ENCODE results near the gene EAF2. TPM values are rescaled to one million over a fixed set of nuclear protein-coding genes. Genes with fewer than 3 reads are reported as not detected.

EAF2 gene
- total RNA-seq, 1 experiment from 2014 or later: 2.7 TPM

DNA sequence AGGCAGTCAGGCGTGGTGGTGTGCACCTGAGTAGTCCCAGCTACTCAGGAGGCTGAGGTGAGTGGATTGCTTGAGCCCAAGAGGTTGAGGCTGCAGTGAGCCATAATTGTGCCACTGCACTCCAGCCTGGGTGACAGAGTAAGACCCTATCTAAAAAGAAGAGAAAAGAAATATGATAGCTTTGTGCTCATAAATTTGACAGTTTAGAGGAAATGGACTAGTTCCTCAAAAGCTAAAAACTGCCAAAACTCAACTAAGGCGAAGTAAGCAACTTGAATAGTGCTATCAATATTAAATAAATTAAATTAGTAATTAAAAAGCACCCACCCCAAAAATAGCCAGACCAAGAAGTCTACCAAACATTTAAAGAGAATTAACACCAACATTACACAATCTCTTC, 34.7 kb downstream of the EAF2 start:
- no peaks in the 10 kb centered on the region for H3K36me3 Mint-ChIP-seq (ENCODE audit: insufficient read depth, unreplicated experiment)
- BruUV-seq (replicated peaks): no TSS peak
- no peak overlapping the region for H3K4me3 Mint-ChIP-seq (ENCODE audit: unreplicated experiment)
- ChIA-PET CTCF (no interaction called here), POLR2A (no interaction called here)
- intact Hi-C loops (cut with micrococcal nuclease): no loop called here
- no peaks in the 10 kb centered on the region for H3K4me1 Mint-ChIP-seq (ENCODE audit: insufficient read depth, unreplicated experiment)
- H3K27me3 Mint-ChIP-seq (ENCODE audit: insufficient read depth, unreplicated experiment): no peaks in the 10 kb centered on the region
- TF ChIP-seq, protein P1, sequence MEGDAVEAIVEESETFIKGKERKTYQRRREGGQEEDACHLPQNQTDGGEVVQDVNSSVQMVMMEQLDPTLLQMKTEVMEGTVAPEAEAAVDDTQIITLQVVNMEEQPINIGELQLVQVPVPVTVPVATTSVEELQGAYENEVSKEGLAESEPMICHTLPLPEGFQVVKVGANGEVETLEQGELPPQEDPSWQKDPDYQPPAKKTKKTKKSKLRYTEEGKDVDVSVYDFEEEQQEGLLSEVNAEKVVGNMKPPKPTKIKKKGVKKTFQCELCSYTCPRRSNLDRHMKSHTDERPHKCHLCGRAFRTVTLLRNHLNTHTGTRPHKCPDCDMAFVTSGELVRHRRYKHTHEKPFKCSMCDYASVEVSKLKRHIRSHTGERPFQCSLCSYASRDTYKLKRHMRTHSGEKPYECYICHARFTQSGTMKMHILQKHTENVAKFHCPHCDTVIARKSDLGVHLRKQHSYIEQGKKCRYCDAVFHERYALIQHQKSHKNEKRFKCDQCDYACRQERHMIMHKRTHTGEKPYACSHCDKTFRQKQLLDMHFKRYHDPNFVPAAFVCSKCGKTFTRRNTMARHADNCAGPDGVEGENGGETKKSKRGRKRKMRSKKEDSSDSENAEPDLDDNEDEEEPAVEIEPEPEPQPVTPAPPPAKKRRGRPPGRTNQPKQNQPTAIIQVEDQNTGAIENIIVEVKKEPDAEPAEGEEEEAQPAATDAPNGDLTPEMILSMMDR (IDR thresholded peaks at IDR 0.05; ENCODE audit: unreplicated experiment): no peak
- no peak for DNase-seq (ENCODE audit: unreplicated experiment)
- H3K27ac Mint-ChIP-seq (ENCODE audit: low read depth, unreplicated experiment): no peak overlapping the region
- H3K9me3 Mint-ChIP-seq (ENCODE audit: unreplicated experiment): no peaks in the 10 kb centered on the region

DNA sequence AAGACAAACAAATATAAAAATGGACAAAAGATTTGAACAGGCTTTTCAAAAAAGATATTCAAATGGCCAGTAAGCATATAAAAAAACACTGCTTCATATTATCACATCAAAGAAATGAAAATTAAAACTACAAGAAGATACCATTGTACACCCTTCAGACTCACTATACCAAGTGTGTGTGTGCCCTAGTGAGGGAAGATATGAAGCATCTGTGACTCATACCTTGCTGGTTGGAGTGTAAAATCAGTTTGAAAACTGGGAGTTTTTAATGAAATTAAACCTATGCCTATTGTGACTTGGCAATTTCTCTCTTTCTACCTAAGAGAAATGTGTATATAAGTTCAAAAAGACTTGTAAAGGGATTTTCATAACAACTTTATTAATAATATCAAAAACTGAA, 35.7 kb downstream of the EAF2 start:
- Mint-ChIP-seq H3K4me1 (ENCODE audit: insufficient read depth, unreplicated experiment) (no peaks in the 10 kb centered on the region), H3K4me3 (ENCODE audit: unreplicated experiment) (no peak overlapping the region), H3K27ac (ENCODE audit: low read depth, unreplicated experiment) (no peak overlapping the region), H3K27me3 (ENCODE audit: insufficient read depth, unreplicated experiment) (no peaks in the 10 kb centered on the region), H3K9me3 (ENCODE audit: unreplicated experiment) (no peaks in the 10 kb centered on the region), H3K36me3 (ENCODE audit: insufficient read depth, unreplicated experiment) (no peaks in the 10 kb centered on the region)
- TF ChIP-seq, protein P1 (IDR thresholded peaks at IDR 0.05; ENCODE audit: unreplicated experiment): no peak
- no TSS peak for BruUV-seq (replicated peaks)
- intact Hi-C loops (cut with micrococcal nuclease): no loop called here
- no peak for DNase-seq (ENCODE audit: unreplicated experiment)
- ChIA-PET CTCF (no interaction called here), POLR2A (no interaction called here)

DNA sequence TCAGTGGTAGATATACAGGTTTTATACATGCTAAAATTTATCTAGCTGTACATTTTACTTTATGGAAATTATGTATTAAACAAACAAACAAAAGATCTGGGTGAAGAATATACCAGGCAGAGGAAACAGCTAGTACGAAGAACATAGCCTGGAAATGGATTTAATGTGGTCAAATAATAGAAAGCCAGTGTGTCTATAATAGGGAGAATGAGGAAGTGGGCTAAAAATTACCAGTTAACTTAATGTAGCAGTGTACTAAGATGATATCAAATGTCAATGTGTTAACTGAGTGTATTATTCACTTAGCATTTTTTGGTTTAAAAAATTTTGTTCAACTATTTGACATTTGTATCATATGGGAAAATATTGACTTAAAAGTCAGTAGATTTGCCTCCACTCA, 36.4 kb downstream of the EAF2 start:
- DNase-seq (ENCODE audit: unreplicated experiment): no peak
- ChIA-PET POLR2A (no interaction called here), CTCF (no interaction called here)
- Mint-ChIP-seq H3K9me3 (ENCODE audit: unreplicated experiment) (no peaks in the 10 kb centered on the region), H3K4me3 (ENCODE audit: unreplicated experiment) (no peak overlapping the region), H3K27ac (ENCODE audit: low read depth, unreplicated experiment) (no peak overlapping the region), H3K27me3 (ENCODE audit: insufficient read depth, unreplicated experiment) (no peaks in the 10 kb centered on the region), H3K4me1 (ENCODE audit: insufficient read depth, unreplicated experiment) (no peaks in the 10 kb centered on the region), H3K36me3 (ENCODE audit: insufficient read depth, unreplicated experiment) (no peaks in the 10 kb centered on the region)
- no TSS peak for BruUV-seq (replicated peaks)
- intact Hi-C loops (cut with micrococcal nuclease): no loop called here
- TF ChIP-seq, protein P1 (IDR thresholded peaks at IDR 0.05; ENCODE audit: unreplicated experiment): no peak

DNA sequence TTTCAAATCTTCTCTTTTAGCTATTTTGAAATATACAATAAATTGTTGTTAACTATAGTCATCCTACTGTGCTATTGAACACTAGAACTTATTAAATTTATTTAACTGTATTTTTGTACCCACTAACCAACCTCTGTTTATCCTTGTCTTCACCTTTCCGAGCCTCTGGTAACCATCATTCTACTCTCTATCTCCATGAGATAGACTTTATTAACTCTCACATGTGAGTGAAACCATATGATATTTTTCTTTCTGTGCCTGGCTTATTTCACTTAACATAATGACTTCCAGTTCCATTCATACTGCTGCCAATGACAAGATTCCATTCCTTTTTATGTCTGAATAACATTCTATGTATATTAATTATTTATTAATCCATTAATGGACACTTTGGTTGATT, 43.4 kb downstream of the EAF2 start:
- H3K27ac Mint-ChIP-seq (ENCODE audit: low read depth, unreplicated experiment): no peak overlapping the region
- no peaks in the 10 kb centered on the region for H3K9me3 Mint-ChIP-seq (ENCODE audit: unreplicated experiment)
- no peak overlapping the region for H3K4me3 Mint-ChIP-seq (ENCODE audit: unreplicated experiment)
- intact Hi-C loops (cut with micrococcal nuclease): no loop called here
- TF ChIP-seq, protein P1 (IDR thresholded peaks at IDR 0.05; ENCODE audit: unreplicated experiment): no peak
- H3K27me3 Mint-ChIP-seq (ENCODE audit: insufficient read depth, unreplicated experiment): no peaks in the 10 kb centered on the region
- H3K4me1 Mint-ChIP-seq (ENCODE audit: insufficient read depth, unreplicated experiment): no peaks in the 10 kb centered on the region
- DNase-seq (ENCODE audit: unreplicated experiment): no peak
- no peaks in the 10 kb centered on the region for H3K36me3 Mint-ChIP-seq (ENCODE audit: insufficient read depth, unreplicated experiment)
- CTCF ChIA-PET: no interaction called here
- POLR2A ChIA-PET: interaction anchor here (0.6 kb wide), 1 partner anchor 63 kb away, joined by 3 read pairs; no protein-coding TSS in a partner anchor
- no TSS peak for BruUV-seq (replicated peaks)
